ENCODE measurements around the gene TRIP6. TPM values are rescaled to one million over a fixed set of nuclear protein-coding genes. Genes with fewer than 3 reads are reported as not detected.

Gene TRIP6
- total RNA-seq, 1 experiment from 2014 or later: 102 TPM

DNA sequence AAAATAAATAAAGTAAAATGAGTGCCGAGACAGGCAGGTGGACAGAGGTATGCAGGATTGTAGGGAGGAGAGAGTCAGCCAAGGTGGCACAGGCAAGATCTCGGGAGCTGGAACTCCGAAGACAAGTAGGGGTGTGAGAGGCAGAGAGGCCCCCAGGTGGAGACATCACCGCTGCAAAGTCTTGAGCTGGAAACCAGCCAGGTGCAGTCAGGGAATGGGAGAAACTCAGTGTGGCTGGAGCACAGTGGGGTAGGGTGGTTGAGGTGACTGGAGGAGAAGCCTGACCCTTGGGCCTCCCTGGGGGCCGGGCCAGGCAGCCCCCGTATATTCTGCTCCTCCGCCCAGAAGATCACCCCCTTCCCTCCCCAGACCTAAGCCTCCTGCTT is 44.1 kb upstream of the TRIP6 start:
- Histone ChIP-seq H3K9me2 (ENCODE audit: insufficient read depth) (no peaks in the 10 kb centered on the region), H3K4me2 (ENCODE audit: low read length) (no peak overlapping the region), H3K9ac (ENCODE audit: low read length) (no peak overlapping the region), H3K4me3 (replicated peaks in 1 of 2; ENCODE audit: low read depth in 1 of 2, low read length in 2 of 2) (no peak overlapping the region), H3K36me3 (ENCODE audit: control insufficient read depth in 1 of 2, insufficient read depth in 2 of 2, low read length in 2 of 2) (peaks cover 27 to 31% of the 10 kb centered on the region in 2 experiments; a peak in 3 of 4 replicates), H3K79me2 (ENCODE audit: insufficient read depth, low read length) (peaks cover 32% of the 10 kb centered on the region), H4K20me1 (ENCODE audit: insufficient read depth) (no peaks in the 10 kb centered on the region), H3K27ac (ENCODE audit: low read depth, low read length) (no peak overlapping the region; the same call in 1 of the 2 replicates), H2AFZ (ENCODE audit: low read depth, low read length, poor library complexity, severe bottlenecking) (no peak overlapping the region), H3K4me1 (ENCODE audit: control insufficient read depth in 1 of 2, insufficient read depth in 2 of 2, low read length in 2 of 2) (peaks cover 6 to 20% of the 10 kb centered on the region in 2 experiments; a peak in 3 of 4 replicates), H3K27me3 (ENCODE audit: insufficient read depth, low read length) (no peaks in the 10 kb centered on the region), H3K9me3 (ENCODE audit: control insufficient read depth in 1 of 2, insufficient read depth in 1 of 2, low read depth in 1 of 2, low read length in 2 of 2) (no peaks in the 10 kb centered on the region)
- ATAC-seq (no peak), DNase-seq (ENCODE audit: low read depth, low spot score) (no peak)
- POLR2A ChIA-PET: no interaction called here
- RAD21 ChIA-PET (ENCODE audit: low non-redundant PET in 1 of 2, low total read pairs in 2 of 2, uncharacterized antibody in 2 of 2, unreplicated experiment in 2 of 2): no interaction called here
- intact Hi-C loops (cut with micrococcal nuclease): no loop called here
- CTCF ChIA-PET: no interaction called here
- TF ChIP-seq SRF (IDR thresholded peaks at IDR 0.05; ENCODE audit: low read depth): no peak
- no peak for TF ChIP-seq YY1 (IDR thresholded peaks at IDR 0.05; ENCODE audit: extremely low read depth, insufficient replicate concordance, low read depth, low read length)
- no peak for TF ChIP-seq ZNF274 (IDR thresholded peaks at IDR 0.05; ENCODE audit: low read depth, low read length)
- TF ChIP-seq, protein P1, sequence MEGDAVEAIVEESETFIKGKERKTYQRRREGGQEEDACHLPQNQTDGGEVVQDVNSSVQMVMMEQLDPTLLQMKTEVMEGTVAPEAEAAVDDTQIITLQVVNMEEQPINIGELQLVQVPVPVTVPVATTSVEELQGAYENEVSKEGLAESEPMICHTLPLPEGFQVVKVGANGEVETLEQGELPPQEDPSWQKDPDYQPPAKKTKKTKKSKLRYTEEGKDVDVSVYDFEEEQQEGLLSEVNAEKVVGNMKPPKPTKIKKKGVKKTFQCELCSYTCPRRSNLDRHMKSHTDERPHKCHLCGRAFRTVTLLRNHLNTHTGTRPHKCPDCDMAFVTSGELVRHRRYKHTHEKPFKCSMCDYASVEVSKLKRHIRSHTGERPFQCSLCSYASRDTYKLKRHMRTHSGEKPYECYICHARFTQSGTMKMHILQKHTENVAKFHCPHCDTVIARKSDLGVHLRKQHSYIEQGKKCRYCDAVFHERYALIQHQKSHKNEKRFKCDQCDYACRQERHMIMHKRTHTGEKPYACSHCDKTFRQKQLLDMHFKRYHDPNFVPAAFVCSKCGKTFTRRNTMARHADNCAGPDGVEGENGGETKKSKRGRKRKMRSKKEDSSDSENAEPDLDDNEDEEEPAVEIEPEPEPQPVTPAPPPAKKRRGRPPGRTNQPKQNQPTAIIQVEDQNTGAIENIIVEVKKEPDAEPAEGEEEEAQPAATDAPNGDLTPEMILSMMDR (IDR thresholded peaks at IDR 0.05 in 2 of 3, conservative IDR thresholded peaks at IDR 0.05 in 1 of 3; ENCODE audit: borderline replicate concordance in 1 of 3, insufficient read depth in 1 of 3, low read depth in 2 of 3, low read length in 2 of 3): no peak
- TF ChIP-seq ELF1 (IDR thresholded peaks at IDR 0.05; ENCODE audit: borderline replicate concordance, low read depth): no peak
- TF ChIP-seq POLR2A (IDR thresholded peaks at IDR 0.05; ENCODE audit: borderline replicate concordance, extremely low read depth, insufficient read depth, insufficient read length): no peak
- TF ChIP-seq EGR1 (IDR thresholded peaks at IDR 0.05; ENCODE audit: low read depth): no peak
- no peak for TF ChIP-seq ZFX (IDR thresholded peaks at IDR 0.05)
- TF ChIP-seq JUND (IDR thresholded peaks at IDR 0.05): no peak
- TF ChIP-seq RAD21 (IDR thresholded peaks at IDR 0.05; ENCODE audit: low read depth): no peak
- no peak for TF ChIP-seq EZH2 (IDR thresholded peaks at IDR 0.05)
- TF ChIP-seq ZBTB33 (IDR thresholded peaks at IDR 0.05; ENCODE audit: extremely low read depth, insufficient replicate concordance, low read length): no peak
- no peak for TF ChIP-seq SP1 (IDR thresholded peaks at IDR 0.05; ENCODE audit: low read depth)
- BruUV-seq (replicated peaks): no TSS peak

Data from HCT116 (cell line).